ENCODE data around the gene BEND2. TPM values are rescaled to one million over a fixed set of nuclear protein-coding genes. Genes with fewer than 3 reads are reported as not detected.

The BEND2 gene
- total RNA-seq, 1 experiment from 2014 or later: not detected

GRCh38 chrX:18228069-18228468 is 7.4 kb upstream of the BEND2 start:
- H2BK20ac ChIP-seq (ENCODE audit: low read depth, low read length, poor library complexity, severe bottlenecking): no peak overlapping the region
- H2BK15ac ChIP-seq (ENCODE audit: low read depth, low read length): no peak overlapping the region
- H2BK5ac ChIP-seq (ENCODE audit: insufficient read length, low read length): no peak overlapping the region
- H3K18ac ChIP-seq (ENCODE audit: insufficient read length, low read depth, low read length): no peak overlapping the region
- Mint-ChIP-seq H3K36me3 (ENCODE audit: insufficient read depth in 1 of 3, low read depth in 3 of 3) (peaks cover 0 to 6% (median 0%) of the 10 kb centered on the region in 3 experiments; a peak in 2 of 7 replicates), H3K27me3 (ENCODE audit: low read depth) (peaks cover 3% of the 10 kb centered on the region), H3K4me3 (no peak overlapping the region), H3K9me3 (peaks cover 64 to 76% of the 10 kb centered on the region in 2 experiments), H3K4me1 (peaks cover 0 to 4% of the 10 kb centered on the region in 2 experiments; a peak in 1 of 4 replicates), H3K27ac (peak overlapping the region in 1 of 3 experiments; percentile 28; a peak in 1 of 7 replicates)
- no peak overlapping the region for H2AK5ac ChIP-seq (ENCODE audit: insufficient read length, low read length)
- H3K4me2 ChIP-seq (ENCODE audit: insufficient read depth, insufficient read length, low read length): no peak overlapping the region
- no peaks in the 10 kb centered on the region for H3K27me3 ChIP-seq (ENCODE audit: insufficient read depth, low read length)
- no peak overlapping the region for H3K27ac ChIP-seq (ENCODE audit: insufficient read length, low read depth, low read length)
- no peak overlapping the region for H3K4ac ChIP-seq (ENCODE audit: low read depth, low read length)
- H3K79me1 ChIP-seq (ENCODE audit: insufficient read depth, low read depth, low read length, poor library complexity, severe bottlenecking): no peaks in the 10 kb centered on the region
- H4K8ac ChIP-seq (replicated peaks; ENCODE audit: insufficient read length, low read depth, low read length): no peak overlapping the region
- H4K91ac ChIP-seq (ENCODE audit: insufficient read length, low read depth, low read length): no peak overlapping the region
- peaks cover 41% of the 10 kb centered on the region for H3K9me3 ChIP-seq (ENCODE audit: control insufficient read depth, low read depth, low read length)
- no peaks in the 10 kb centered on the region for H4K20me1 ChIP-seq (ENCODE audit: control insufficient read depth, insufficient read depth, insufficient read length)
- H2BK120ac ChIP-seq (ENCODE audit: low read depth, low read length, poor library complexity, severe bottlenecking): no peak overlapping the region
- H3T11ph ChIP-seq (ENCODE audit: low read length): no peak overlapping the region
- no peak overlapping the region for H3K56ac ChIP-seq (ENCODE audit: insufficient read length, low read depth, low read length)
- no peak overlapping the region for H3K23ac ChIP-seq (ENCODE audit: insufficient read length, low read depth, low read length)
- no CpG with 5 or more reads among the region's 14 CpGs for WGBS (ENCODE audit: extremely low coverage, insufficient read length, low lambda C conversion rate)
- H3K79me2 ChIP-seq (ENCODE audit: insufficient read depth, low read length): no peaks in the 10 kb centered on the region
- H3K14ac ChIP-seq (ENCODE audit: insufficient read depth, low read length): no peak overlapping the region
- H4K5ac ChIP-seq (ENCODE audit: insufficient read length, low read depth, low read length): no peak overlapping the region
- no peaks in the 10 kb centered on the region for H3K4me1 ChIP-seq (ENCODE audit: insufficient read depth, low read length)
- no peak overlapping the region for H2AFZ ChIP-seq (ENCODE audit: low read length)
- no peak for DNase-seq
- TF ChIP-seq, protein P1, sequence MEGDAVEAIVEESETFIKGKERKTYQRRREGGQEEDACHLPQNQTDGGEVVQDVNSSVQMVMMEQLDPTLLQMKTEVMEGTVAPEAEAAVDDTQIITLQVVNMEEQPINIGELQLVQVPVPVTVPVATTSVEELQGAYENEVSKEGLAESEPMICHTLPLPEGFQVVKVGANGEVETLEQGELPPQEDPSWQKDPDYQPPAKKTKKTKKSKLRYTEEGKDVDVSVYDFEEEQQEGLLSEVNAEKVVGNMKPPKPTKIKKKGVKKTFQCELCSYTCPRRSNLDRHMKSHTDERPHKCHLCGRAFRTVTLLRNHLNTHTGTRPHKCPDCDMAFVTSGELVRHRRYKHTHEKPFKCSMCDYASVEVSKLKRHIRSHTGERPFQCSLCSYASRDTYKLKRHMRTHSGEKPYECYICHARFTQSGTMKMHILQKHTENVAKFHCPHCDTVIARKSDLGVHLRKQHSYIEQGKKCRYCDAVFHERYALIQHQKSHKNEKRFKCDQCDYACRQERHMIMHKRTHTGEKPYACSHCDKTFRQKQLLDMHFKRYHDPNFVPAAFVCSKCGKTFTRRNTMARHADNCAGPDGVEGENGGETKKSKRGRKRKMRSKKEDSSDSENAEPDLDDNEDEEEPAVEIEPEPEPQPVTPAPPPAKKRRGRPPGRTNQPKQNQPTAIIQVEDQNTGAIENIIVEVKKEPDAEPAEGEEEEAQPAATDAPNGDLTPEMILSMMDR (conservative IDR thresholded peaks at IDR 0.05): no peak
- no peak overlapping the region for H2BK12ac ChIP-seq (ENCODE audit: insufficient read length, low read depth, low read length)
- H3K9ac ChIP-seq (ENCODE audit: extremely low read depth, insufficient read length, low read length): no peak overlapping the region
- H3K23me2 ChIP-seq (ENCODE audit: insufficient read length, low read depth, low read length, poor library complexity, severe bottlenecking): no peaks in the 10 kb centered on the region
